ENCODE data around the gene ZNF445.

ZNF445 gene

DNA sequence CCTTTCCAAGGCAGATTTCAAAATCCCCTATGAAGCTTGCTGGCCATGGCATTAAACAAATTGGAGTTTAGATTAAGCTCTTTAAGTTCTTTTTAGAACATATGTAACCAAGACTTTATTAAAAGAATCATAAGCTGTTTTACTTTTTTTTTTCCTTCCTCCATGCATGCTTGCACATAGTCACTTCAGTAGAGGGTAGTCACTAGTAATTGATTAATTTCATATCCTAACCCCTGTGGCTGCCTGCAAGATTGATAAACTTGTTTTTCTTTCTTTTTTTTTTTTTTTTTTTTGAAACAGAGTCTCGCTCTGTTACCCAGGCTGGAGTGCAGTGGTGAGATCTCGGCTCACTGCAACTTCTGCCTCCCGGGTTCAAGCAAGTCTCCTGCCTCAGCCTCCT lies 44.3 kb upstream of the ZNF445 start:
- H3K9me3 ChIP-seq (ENCODE audit: low read length), result no peaks in the 10 kb centered on the region
- TF ChIP-seq, protein P1, sequence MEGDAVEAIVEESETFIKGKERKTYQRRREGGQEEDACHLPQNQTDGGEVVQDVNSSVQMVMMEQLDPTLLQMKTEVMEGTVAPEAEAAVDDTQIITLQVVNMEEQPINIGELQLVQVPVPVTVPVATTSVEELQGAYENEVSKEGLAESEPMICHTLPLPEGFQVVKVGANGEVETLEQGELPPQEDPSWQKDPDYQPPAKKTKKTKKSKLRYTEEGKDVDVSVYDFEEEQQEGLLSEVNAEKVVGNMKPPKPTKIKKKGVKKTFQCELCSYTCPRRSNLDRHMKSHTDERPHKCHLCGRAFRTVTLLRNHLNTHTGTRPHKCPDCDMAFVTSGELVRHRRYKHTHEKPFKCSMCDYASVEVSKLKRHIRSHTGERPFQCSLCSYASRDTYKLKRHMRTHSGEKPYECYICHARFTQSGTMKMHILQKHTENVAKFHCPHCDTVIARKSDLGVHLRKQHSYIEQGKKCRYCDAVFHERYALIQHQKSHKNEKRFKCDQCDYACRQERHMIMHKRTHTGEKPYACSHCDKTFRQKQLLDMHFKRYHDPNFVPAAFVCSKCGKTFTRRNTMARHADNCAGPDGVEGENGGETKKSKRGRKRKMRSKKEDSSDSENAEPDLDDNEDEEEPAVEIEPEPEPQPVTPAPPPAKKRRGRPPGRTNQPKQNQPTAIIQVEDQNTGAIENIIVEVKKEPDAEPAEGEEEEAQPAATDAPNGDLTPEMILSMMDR (IDR thresholded peaks at IDR 0.05; ENCODE audit: low read length), result no peak
- TF ChIP-seq EZH2 (IDR thresholded peaks at IDR 0.05; ENCODE audit: borderline replicate concordance, low read length), result no peak
- no peak overlapping the region for H3K4me2 ChIP-seq (ENCODE audit: low read length)
- H3K4me1 ChIP-seq (ENCODE audit: insufficient read depth, low read length, severe bottlenecking), result no peaks in the 10 kb centered on the region
- no peaks in the 10 kb centered on the region for H3K9me2 ChIP-seq (ENCODE audit: low read depth, low read length)
- no peaks in the 10 kb centered on the region for H4K20me1 ChIP-seq (ENCODE audit: insufficient read depth, low read length)
- H3K9ac ChIP-seq (ENCODE audit: low read length), result no peak overlapping the region
- no peaks in the 10 kb centered on the region for H3K36me3 ChIP-seq (ENCODE audit: insufficient read depth, low read length)
- no peak overlapping the region for H3K27ac ChIP-seq (ENCODE audit: low read depth, low read length, poor library complexity, severe bottlenecking)
- H2AFZ ChIP-seq (ENCODE audit: low read length), result no peak overlapping the region
- H3K27me3 ChIP-seq (ENCODE audit: insufficient read depth, low read length), result no peaks in the 10 kb centered on the region
- no peak overlapping the region for H3K4me3 ChIP-seq (ENCODE audit: low read depth, low read length, poor library complexity, severe bottlenecking)
- no peaks in the 10 kb centered on the region for H3F3A ChIP-seq (ENCODE audit: insufficient read depth, low read length)
- H3K79me2 ChIP-seq (ENCODE audit: insufficient read depth, low read length), result no peaks in the 10 kb centered on the region

DNA sequence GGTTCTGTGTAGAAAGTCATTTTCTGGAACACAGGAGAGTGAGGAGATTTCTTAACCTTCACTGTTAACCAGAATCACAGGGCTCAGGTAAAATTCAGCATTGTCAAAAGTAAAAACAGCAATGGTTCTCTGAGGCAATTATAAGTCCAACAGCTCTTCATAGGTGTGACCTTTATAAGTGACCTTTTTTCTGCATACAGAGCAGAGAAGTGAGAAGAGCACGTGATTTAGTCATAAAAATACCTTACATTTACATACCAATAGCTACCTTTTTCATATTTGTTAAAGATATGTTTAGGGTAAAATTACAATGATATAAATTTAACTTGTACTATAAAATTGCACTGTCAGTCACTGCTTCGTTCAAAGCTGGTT lies 41.3 kb upstream of the ZNF445 start:
- Histone ChIP-seq H3K4me3 (ENCODE audit: low read depth, low read length, poor library complexity, severe bottlenecking) (no peak overlapping the region), H3K4me2 (ENCODE audit: low read length) (no peak overlapping the region), H3K9ac (ENCODE audit: low read length) (no peak overlapping the region), H3K27me3 (ENCODE audit: insufficient read depth, low read length) (no peaks in the 10 kb centered on the region), H3K36me3 (ENCODE audit: insufficient read depth, low read length) (no peaks in the 10 kb centered on the region), H4K20me1 (ENCODE audit: insufficient read depth, low read length) (no peaks in the 10 kb centered on the region), H3K9me2 (ENCODE audit: low read depth, low read length) (no peaks in the 10 kb centered on the region), H3K79me2 (ENCODE audit: insufficient read depth, low read length) (no peaks in the 10 kb centered on the region), H3K4me1 (ENCODE audit: insufficient read depth, low read length, severe bottlenecking) (no peaks in the 10 kb centered on the region), H3F3A (ENCODE audit: insufficient read depth, low read length) (no peaks in the 10 kb centered on the region), H3K9me3 (ENCODE audit: low read length) (no peaks in the 10 kb centered on the region), H2AFZ (ENCODE audit: low read length) (no peak overlapping the region), H3K27ac (ENCODE audit: low read depth, low read length, poor library complexity, severe bottlenecking) (no peak overlapping the region)
- TF ChIP-seq EZH2 (IDR thresholded peaks at IDR 0.05; ENCODE audit: borderline replicate concordance, low read length), result no peak
- TF ChIP-seq, protein P1 (IDR thresholded peaks at IDR 0.05; ENCODE audit: low read length), result no peak

DNA sequence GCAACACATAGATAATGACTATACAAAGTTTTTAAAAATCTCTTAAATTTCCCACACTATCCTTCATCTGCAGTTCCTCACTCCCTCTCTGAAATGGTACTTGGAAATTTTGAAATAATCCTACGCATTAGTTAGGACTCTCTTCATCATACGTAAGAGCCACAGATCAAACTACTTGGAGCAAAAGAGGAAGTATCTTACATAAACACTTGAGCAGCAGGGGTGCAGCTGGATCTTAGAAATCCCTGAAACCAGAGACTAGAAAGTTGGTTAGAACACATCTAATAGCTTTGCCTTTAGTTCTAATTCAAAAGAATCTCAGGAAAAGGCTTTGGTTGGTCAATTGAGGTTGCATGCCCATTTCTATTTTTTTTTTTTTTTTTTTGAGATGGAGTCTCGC lies 38.8 kb upstream of the ZNF445 start:
- Histone ChIP-seq H3K27me3 (ENCODE audit: insufficient read depth, low read length) (no peaks in the 10 kb centered on the region), H3K9ac (ENCODE audit: low read length) (no peak overlapping the region), H4K20me1 (ENCODE audit: insufficient read depth, low read length) (no peaks in the 10 kb centered on the region), H2AFZ (ENCODE audit: low read length) (no peak overlapping the region), H3K9me3 (ENCODE audit: low read length) (no peaks in the 10 kb centered on the region), H3K9me2 (ENCODE audit: low read depth, low read length) (no peaks in the 10 kb centered on the region), H3K36me3 (ENCODE audit: insufficient read depth, low read length) (no peaks in the 10 kb centered on the region), H3K79me2 (ENCODE audit: insufficient read depth, low read length) (no peaks in the 10 kb centered on the region), H3F3A (ENCODE audit: insufficient read depth, low read length) (no peaks in the 10 kb centered on the region), H3K4me2 (ENCODE audit: low read length) (no peak overlapping the region), H3K4me3 (ENCODE audit: low read depth, low read length, poor library complexity, severe bottlenecking) (no peak overlapping the region), H3K4me1 (ENCODE audit: insufficient read depth, low read length, severe bottlenecking) (no peaks in the 10 kb centered on the region), H3K27ac (ENCODE audit: low read depth, low read length, poor library complexity, severe bottlenecking) (no peak overlapping the region)
- no peak for TF ChIP-seq EZH2 (IDR thresholded peaks at IDR 0.05; ENCODE audit: borderline replicate concordance, low read length)
- TF ChIP-seq, protein P1 (IDR thresholded peaks at IDR 0.05; ENCODE audit: low read length), result no peak

All from OCI-LY1 (cell line).